Endothelial cell of umbilical vein (primary cell): Measurements from ENCODE around the gene TPP1.

Source experiments
- CTCF ChIP-seq, 2 donors: IDR thresholded peaks; 1 replicate in 1 of 2; 2 replicates in 1 of 2; pipeline ENCODE4 v1.5.1; 2011; ENCODE audit warnings: low read length in 2 of 2, mild to moderate bottlenecking in 2 of 2, moderate library complexity in 2 of 2, control low read depth in 1 of 2, inconsistent platforms in 1 of 2, low read depth in 1 of 2; ENCODE audit not compliant: insufficient read depth in 1 of 2; ENCODE audit errors: extremely low read depth in 1 of 2
- POLR2A ChIP-seq: IDR thresholded peaks from 2 replicates; pipeline ENCODE4 v1.6.1; 2012; ENCODE audit warnings: low read depth, mild to moderate bottlenecking, control low read depth, low read length
- POLR2AphosphoS5 ChIP-seq: IDR thresholded peaks from 2 replicates; pipeline ENCODE4 v1.6.1; 2012; ENCODE audit warnings: low read depth, mild to moderate bottlenecking, control low read depth, low read length, moderate library complexity; ENCODE audit not compliant: insufficient read depth

GRCh38 chr11:6604790-6605189 lies 14.4 kb downstream of the TPP1 start:
- TF ChIP-seq CTCF (IDR thresholded peaks at IDR 0.05; ENCODE audit: extremely low read depth in 1 of 2, insufficient read depth in 1 of 2, low read depth in 1 of 2, low read length in 2 of 2) (no peak), POLR2AphosphoS5 (no peak), POLR2A (no peak)
